HG02623 (cell line): Measurements from ENCODE around the gene KIF1B.

Source experiments
- ATAC-seq: cut with Tn5 transposase; IDR thresholded peaks from one replicate; pipeline ENCODE4 v1.9.1; 2021; ENCODE audit warnings: moderate library complexity; ENCODE audit not compliant: unreplicated experiment

KIF1B gene, protein sequence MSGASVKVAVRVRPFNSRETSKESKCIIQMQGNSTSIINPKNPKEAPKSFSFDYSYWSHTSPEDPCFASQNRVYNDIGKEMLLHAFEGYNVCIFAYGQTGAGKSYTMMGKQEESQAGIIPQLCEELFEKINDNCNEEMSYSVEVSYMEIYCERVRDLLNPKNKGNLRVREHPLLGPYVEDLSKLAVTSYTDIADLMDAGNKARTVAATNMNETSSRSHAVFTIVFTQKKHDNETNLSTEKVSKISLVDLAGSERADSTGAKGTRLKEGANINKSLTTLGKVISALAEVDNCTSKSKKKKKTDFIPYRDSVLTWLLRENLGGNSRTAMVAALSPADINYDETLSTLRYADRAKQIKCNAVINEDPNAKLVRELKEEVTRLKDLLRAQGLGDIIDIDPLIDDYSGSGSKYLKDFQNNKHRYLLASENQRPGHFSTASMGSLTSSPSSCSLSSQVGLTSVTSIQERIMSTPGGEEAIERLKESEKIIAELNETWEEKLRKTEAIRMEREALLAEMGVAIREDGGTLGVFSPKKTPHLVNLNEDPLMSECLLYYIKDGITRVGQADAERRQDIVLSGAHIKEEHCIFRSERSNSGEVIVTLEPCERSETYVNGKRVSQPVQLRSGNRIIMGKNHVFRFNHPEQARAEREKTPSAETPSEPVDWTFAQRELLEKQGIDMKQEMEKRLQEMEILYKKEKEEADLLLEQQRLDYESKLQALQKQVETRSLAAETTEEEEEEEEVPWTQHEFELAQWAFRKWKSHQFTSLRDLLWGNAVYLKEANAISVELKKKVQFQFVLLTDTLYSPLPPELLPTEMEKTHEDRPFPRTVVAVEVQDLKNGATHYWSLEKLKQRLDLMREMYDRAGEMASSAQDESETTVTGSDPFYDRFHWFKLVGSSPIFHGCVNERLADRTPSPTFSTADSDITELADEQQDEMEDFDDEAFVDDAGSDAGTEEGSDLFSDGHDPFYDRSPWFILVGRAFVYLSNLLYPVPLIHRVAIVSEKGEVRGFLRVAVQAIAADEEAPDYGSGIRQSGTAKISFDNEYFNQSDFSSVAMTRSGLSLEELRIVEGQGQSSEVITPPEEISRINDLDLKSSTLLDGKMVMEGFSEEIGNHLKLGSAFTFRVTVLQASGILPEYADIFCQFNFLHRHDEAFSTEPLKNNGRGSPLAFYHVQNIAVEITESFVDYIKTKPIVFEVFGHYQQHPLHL (N-terminal part only)

DNA sequence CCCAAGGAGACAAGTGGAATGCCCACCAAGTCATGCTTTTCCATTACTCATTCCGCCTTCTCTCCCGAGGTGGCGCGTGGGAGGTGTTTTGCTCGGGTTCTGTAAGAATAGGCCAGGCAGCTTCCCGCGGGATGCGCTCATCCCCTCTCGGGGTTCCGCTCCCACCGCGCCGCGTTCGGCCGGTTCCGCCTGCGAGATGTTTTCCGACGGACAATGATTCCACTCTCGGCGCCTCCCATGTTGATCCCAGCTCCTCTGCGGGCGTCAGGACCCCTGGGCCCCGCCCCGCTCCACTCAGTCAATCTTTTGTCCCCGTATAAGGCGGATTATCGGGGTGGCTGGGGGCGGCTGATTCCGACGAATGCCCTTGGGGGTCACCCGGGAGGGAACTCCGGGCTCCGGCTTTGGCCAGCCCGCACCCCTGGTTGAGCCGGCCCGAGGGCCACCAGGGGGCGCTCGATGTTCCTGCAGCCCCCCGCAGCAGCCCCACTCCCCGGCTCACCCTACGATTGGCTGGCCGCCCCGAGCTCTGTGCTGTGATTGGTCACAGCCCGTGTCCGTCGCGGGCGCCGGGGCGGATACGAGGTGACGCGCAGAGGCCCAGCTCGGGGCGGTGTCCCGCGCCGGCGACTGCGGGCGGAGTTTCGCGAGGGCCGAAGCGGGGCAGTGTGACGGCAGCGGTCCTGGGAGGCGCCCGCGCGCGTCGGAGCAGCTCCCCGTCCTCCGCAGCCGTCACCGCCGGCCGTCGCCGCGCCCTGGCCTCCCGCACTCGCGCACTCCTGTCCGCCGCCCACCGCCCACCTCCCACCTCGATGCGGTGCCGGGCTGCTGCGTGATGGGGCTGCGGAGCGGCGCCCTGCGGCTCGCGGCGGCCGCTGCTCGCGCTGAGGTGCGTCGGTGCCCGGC is at the start of gene KIF1B:
TSS of gene KIF1B (plus strand) at position 666 of the 906 bp plus-strand sequence. CDS start 21,759 bp downstream, outside the sequence.
- peak; percentile 95 for ATAC-seq

DNA sequence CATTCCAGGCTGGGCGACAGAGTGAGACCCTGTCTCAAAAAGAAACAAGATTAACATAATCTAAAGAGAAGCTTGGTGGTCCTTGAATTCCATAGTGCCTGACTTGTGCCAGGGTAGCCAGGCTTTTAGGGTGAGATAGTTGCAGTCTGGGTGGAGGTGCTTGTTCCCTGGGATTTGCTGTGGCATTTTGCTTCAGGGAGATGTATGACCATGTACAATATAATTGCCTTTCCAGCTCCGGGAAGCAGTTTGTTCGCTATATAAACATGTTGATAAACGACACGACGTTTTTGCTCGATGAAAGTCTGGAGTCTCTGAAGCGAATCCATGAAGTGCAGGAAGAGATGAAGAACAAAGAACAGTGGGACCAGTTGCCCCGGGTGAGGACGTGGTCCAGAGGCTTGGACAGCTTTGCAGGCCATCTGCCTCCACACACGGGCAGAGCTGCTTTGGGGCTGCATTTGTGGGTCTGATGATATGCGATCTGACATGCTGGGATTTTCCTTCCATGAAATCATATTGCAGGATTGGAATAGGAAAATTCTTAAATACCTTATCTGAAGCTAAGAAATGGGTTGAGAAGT is 49.4 kb upstream of the KIF1B start:
- ATAC-seq = no peak

DNA sequence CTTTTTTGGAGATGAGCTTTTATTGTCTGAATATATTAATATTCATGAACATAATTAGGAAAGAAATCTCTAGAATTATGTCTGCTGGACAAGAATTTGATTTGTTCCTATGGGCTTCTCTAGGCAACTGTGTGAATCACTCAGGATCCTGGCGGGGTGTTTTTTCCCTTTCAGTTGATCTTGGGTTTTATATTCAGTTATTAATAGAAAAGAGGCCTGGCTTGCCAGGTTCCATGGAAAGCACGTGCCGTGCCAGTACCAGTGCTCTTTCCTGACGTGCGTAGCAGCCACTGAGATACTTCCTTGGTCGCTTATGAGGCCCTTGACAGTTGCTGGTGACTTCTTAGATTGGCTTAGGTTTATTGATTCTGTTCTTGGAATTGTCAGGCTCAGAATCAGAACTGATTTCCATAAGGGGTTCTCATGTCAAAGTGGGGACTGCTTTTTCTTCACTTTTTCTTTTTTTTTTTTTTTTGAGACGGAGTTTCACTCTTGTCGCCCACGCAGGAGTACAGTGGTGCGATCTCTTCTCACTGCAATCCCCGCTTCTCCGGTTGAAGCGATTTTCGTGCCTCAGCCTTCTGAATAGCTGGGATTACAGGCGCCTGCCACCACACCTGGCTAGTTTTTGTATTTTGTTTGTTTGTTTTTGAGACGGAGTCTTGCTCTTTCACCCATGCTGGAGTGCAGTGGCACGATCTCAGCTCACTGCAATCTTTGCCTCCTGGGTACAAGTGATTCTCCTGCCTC is 48.7 kb upstream of the KIF1B start:
- ATAC-seq = no peak

DNA sequence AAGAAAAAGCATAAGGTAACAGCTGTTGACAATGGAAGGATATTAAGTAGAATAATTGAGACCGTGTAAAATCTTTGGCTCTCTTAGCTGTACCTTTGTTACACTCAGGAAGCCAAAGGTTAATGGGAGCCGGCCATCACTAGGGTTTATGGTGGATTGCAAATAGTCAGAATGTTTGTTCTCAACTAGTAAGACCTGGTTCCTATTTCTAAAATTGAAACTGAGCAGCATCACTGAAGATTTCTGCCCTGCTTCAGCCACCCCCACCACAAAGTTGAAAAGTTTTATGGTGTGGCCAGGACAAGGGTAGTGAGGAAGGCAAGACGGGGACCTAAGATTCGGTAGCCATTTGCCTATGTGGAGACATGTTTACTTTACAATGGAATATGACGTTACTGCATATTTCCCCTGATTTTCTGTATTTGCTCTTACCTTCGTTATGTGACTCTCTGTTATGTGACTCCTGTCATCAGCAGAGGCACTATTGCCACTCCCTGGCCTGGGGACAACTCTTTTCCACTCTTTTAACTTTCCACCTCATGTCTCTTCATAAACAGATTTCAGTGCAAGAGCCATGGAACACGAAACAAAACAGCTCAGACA is 41.4 kb upstream of the KIF1B start:
- ATAC-seq = no peak

DNA sequence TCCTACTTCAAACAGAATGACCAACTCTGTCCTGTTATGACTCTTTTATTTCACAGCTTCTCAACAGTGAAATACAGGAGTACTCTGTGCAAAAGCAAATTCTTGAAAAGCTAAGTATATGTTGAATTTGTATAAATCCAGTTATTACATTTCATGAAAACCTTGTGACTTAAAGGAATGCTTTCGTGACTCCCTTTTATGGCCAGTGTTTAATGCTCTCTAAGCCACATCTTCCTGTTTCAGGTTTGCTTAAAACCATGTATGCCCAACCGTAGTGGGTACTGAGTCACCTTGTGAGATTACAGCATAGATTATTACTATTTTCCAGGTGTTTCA is 40.2 kb upstream of the KIF1B start:
- ATAC-seq = no peak

DNA sequence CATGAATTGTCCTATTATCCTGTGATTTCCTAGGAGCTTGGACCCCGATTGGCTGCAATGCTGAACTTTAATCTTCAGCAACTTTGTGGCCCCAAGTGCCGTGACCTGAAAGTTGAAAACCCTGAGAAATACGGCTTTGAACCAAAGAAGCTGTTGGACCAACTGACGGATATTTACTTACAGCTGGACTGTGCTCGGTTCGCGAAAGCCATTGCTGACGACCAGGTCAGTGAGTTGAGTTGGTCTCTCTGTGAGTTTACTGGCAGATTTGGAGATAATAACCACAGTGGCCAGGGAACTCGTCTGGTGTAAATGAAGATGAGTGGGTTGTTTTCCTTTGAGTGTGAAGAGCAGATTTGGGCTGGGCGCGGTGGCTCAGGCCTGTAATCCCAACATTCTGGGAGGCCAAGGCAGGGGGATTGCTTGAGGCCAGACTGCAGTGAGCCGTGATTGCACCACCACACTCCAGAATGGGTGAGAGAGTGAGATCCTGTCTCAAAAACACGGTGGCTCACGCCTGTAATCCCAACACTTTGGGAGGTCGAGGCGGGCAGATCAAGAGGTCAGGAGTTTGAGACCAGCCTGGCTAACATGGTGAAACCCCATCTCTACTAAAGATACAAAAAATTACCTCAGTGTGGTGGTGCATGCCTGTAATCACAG is 39.1 kb upstream of the KIF1B start:
- ATAC-seq = no peak

DNA sequence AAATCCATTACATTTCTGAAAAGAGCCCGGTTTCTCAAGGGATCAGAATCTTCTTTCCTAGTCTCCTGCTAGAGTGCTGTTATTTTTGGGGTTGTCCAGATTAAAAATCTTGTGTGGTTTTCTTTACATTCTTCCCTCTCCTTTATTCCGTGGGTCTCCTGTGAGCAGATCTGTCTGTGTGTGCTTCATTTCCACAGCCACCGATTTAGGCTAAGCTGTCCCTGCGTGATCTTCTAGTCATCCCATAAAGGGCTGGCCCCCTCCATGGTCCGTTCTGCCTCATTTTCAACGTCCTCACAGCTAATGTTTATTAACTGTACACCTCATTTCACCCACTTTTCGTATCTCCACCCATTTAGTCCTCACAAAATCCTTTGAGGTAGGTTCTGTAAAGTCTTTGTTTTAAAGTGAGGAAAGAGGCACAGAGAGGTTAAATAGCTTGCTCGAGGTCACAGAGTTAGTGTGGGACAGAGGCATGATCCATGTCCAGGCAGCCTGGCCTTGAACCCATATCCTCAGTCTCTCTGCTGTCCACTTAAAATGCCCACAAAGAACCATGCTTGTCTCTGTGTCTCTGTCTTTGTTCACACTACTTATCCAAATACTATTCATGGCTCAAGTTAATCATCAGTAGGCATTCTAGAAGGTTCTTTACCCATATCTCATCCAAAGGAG is 38.2 kb upstream of the KIF1B start:
- no peak for ATAC-seq

DNA sequence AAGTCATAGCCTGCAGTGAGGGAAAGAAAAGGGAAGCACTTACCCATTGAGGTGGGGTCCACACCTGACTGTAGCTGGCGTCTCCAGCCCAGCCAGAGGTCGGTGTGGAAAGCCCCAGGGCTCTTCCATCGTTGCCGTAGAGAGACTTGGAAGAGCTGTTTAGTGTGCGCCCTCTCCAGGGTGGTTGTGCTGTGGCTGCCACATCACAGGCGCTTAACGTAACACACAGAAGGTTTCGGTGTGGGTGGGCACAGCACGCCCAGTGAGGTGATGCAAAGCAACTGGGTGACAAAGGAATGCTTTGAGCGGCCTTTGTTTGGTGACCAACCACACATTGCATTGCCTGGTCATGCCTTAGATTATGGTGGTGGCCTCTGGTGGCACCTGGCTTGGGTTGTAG is 36.8 kb upstream of the KIF1B start:
- ATAC-seq = no peak

DNA sequence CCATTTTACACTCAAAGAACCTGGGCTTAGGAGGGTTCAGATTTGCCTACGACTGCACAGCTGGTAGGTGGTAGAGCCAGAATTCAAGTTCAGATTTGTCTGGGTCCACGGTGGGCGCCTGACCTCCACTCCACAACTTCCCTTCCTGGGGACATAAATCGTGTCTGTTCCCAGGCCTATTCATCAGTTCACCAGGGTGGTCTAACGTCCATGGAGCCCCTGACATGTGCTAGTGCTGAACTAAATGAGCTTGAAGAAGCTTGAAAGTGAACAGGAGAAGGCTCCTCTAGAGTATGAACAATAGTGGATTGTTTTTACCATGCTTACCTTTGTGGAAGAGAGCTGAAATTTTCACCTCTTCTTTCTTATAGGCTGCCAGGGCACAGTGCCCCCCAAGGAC is 32.5 kb upstream of the KIF1B start:
- ATAC-seq = no peak

DNA sequence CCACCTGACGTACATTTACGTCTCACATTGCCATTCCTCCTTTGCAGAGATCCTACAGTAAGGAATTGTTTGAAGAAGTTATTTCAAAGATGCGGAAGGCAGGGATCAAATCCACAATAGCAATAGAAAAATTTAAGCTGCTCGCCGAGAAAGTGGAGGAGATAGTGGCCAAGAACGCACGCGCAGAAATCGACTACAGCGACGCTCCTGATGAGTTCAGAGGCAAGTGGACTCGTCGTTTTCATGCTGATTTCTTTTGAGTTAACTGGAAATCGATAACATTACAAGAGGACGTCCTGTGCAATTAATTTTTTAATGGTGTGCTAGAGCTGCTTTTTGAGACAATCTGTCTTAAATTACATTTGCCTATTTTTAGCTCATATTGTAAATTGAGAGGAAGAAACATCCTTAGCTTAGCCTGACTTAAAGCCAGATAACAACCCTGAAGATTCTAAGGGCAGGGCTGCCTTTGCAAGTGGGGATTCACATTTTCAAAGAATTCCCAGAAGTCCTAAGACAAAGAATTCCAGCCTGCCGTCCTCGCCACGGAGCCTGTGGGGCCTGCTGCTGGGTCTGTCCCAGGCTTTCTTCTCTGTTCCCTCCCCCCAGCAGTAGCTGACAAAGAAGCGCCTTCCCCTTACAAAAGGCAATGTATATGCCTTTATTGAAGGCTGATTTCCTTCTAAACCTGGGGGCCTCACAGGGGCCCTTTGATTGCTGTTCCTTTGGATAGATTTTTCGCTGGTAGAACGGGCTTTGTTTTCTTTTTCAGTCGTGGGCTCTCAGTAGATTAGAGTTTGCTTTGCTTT is 31.6 kb upstream of the KIF1B start:
- ATAC-seq = no peak

DNA sequence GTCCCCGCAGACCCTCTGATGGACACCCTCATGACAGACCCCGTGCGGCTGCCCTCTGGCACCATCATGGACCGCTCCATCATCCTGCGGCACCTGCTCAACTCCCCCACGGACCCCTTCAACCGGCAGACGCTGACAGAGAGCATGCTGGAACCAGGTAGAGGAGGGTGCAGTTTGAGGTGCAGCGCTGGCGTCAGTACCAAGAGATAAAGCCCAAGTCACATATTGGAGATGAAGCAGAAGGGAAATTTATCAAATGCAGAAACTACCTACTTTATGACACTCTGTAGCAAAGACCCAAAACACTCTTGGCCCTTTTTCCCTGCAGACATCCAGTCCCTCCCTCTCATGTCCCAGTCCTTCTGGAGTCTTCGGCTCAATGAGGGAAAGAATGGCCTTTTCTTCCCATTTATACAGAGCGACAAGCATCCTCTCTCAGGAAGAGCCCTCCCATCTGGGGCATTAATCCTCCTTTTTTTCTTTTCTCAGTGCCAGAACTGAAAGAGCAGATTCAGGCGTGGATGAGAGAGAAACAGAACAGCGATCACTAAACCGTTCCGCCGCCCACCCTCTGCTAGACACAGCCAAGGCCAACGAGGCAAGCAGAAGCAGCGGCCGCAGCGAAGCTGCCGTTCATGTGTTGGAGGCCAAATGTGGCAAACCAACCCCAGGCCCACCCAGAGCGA is 30.8 kb upstream of the KIF1B start:
- no peak for ATAC-seq

DNA sequence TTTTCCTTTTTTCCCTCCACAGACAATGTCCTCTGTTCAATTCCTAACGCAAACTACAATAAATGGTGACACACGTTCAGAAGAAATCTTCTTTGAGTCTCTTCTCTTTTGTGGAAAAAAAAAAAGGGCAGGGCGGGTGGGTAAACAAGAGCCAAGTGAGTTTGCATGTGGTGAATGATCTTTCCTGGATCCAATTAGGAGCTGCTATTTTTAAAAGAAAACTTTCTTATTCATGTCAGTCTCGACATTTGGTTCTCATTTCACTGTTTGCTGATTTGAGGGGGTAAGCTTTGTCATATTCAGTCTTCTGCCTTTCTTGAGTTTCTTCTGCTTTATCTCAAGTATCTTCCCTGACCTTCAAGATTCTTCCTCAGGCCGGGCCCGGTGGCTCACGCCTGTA is 29.2 kb upstream of the KIF1B start:
- no peak for ATAC-seq

DNA sequence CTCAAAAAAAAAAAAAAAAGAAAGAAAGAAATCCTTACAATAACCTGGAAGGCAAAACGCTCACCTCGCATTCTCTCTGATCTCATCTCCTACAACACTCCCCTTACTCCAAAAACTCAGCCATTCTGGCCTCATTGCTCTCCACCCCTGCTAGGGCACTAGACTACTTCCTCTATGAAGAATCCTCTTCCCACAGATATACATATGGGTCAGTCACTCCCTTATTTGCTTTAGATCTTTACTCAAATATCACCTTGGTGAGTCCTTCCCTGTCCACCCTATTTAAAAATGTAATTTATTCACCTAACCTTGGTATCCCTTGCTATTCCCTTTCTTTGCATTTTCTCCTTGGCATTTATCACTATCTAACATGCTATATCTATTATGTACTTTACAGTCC is 24.6 kb upstream of the KIF1B start:
- ATAC-seq = no peak

DNA sequence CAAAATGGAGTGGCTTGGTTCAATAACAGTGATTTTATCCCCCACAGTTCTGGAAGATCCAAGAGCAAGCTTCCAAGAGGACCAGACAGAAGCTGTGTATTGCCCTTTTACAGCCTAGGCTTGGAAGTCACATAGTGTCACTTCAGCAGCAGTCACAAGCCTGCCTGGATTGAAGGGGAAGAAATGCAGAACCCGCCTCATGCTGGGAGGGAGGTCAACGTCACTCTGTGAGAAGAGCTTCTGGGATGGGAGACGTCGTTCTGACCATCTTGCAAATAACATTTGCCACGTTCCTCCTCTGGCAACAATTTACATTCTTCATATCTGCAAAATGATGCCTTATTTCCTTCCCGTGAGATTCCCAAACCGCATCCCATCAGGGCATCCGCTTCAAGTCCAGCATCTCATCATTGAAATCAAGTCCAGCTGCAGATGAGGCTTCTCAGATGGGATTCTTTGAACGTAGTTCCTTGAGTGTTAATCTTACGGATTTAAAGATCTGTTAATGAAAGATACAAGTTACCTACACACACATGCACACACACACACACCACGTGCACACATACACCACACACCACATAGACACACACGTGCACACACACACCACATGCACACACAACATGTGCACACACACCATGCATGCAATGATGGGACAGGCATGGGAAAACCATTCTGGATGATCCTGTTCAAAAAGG is 23.9 kb upstream of the KIF1B start:
- no peak for ATAC-seq

DNA sequence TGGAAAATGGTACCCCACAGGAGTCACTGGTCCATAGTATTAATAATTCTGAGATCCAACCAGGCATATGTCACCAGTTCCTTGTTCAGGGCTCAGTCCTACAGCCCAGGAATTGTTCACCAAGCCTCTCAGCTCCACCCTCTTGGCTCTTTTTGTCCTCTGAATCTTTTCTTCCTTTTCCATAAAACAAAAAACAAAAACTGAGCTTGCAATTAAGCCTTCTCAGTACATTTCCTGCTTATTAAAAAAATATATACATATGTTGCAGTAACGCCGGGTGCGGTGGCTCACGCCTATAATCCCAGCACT is 23.4 kb upstream of the KIF1B start:
- no peak for ATAC-seq

DNA sequence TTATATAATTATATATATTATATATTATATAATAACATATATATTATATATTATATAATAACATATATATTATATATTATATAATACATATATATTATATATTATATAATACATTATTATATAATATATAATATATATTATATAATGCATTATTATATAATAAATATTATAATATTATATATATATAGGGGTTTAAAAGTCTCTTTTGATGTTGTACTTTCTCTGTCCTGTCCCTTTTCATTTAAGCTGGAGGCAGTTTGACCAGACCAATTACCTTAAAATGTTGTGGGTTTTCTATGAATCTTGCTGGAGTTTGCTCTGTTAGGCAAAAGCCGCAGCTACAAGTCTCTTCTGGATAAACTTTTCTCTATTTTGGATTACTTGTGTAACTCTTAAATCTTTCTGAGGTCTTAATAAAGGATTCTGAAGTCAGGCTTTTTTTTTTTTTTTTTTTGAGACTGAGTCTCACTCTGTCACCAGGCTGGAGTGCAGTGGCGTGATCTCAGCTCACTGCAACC is 22.2 kb upstream of the KIF1B start:
- no peak for ATAC-seq
